H9 (cell line): Measurements from ENCODE around the gene SCGB1D1. TPM values are rescaled to one million over a fixed set of nuclear protein-coding genes. Genes with fewer than 3 reads are reported as not detected.

ENCODE experiments used
- DNase-seq: peaks from one replicate; pipeline ENCODE4 v3.0.0-alpha.2; 2017
- H2AFZ ChIP-seq: one replicate; pipeline ENCODE4 v1.6.1; 2013; ENCODE audit warnings: mild to moderate bottlenecking, low read length, control low read depth, moderate library complexity
- H2AK5ac ChIP-seq: 2 replicates; pipeline ENCODE4 v1.6.1; 2013; ENCODE audit warnings: low read length, control low read depth, mixed read lengths; ENCODE audit not compliant: insufficient read length
- H2BK120ac ChIP-seq: one replicate; pipeline ENCODE4 v1.6.1; 2013; ENCODE audit warnings: low read depth, mild to moderate bottlenecking, low read length, control low read depth, inconsistent platforms; ENCODE audit not compliant: poor library complexity, severe bottlenecking
- H2BK12ac ChIP-seq: 2 replicates; pipeline ENCODE4 v1.6.1; 2013; ENCODE audit warnings: low read length, control low read depth, mixed read lengths, low read depth; ENCODE audit not compliant: insufficient read length
- H2BK15ac ChIP-seq: 2 replicates; pipeline ENCODE4 v1.6.1; 2013; ENCODE audit warnings: low read depth, low read length, control low read depth
- H2BK20ac ChIP-seq: one replicate; pipeline ENCODE4 v1.6.1; 2013; ENCODE audit warnings: low read depth, mild to moderate bottlenecking, low read length, control low read depth, inconsistent platforms; ENCODE audit not compliant: poor library complexity, severe bottlenecking
- H2BK5ac ChIP-seq: 2 replicates; pipeline ENCODE4 v1.6.1; 2013; ENCODE audit warnings: low read length, control low read depth, mixed read lengths; ENCODE audit not compliant: insufficient read length
- H3K14ac ChIP-seq: 2 replicates; pipeline ENCODE4 v1.6.1; 2013; ENCODE audit warnings: low read length, control low read depth; ENCODE audit not compliant: insufficient read depth
- H3K18ac ChIP-seq: 2 replicates; pipeline ENCODE4 v1.6.1; 2013; ENCODE audit warnings: low read depth, mild to moderate bottlenecking, mixed read lengths, low read length, control low read depth; ENCODE audit not compliant: insufficient read length
- H3K23ac ChIP-seq: 2 replicates; pipeline ENCODE4 v1.6.1; 2013; ENCODE audit warnings: low read length, control low read depth, mixed read lengths, low read depth; ENCODE audit not compliant: insufficient read length
- H3K23me2 ChIP-seq: 2 replicates; pipeline ENCODE4 v1.6.1; 2013; ENCODE audit warnings: low read depth, mild to moderate bottlenecking, mixed read lengths, low read length, control low read depth; ENCODE audit not compliant: insufficient read length, poor library complexity, severe bottlenecking
- H3K27ac ChIP-seq: 2 replicates; pipeline ENCODE4 v1.5.1; 2013; ENCODE audit warnings: low read length, control low read depth, mixed read lengths, low read depth; ENCODE audit not compliant: insufficient read length
- H3K27me3 ChIP-seq: 2 replicates; pipeline ENCODE4 v1.6.1; 2013; ENCODE audit warnings: low read length, control low read depth, inconsistent platforms; ENCODE audit not compliant: insufficient read depth
- H3K4ac ChIP-seq: 2 replicates; pipeline ENCODE4 v1.6.1; 2013; ENCODE audit warnings: low read depth, mild to moderate bottlenecking, control low read depth, inconsistent platforms, low read length, moderate library complexity
- H3K4me1 ChIP-seq: 2 replicates; pipeline ENCODE4 v1.6.1; 2013; ENCODE audit warnings: low read length, control low read depth, inconsistent platforms; ENCODE audit not compliant: insufficient read depth
- H3K4me2 ChIP-seq: 2 replicates; pipeline ENCODE4 v1.6.1; 2013; ENCODE audit warnings: low read length, control low read depth, mixed read lengths; ENCODE audit not compliant: insufficient read length, insufficient read depth
- H3K56ac ChIP-seq: 2 replicates; pipeline ENCODE4 v1.6.1; 2013; ENCODE audit warnings: low read depth, mild to moderate bottlenecking, mixed read lengths, low read length, control low read depth; ENCODE audit not compliant: insufficient read length
- H3K79me1 ChIP-seq: 2 replicates; pipeline ENCODE4 v1.6.1; 2013; ENCODE audit warnings: low read depth, mild to moderate bottlenecking, moderate library complexity, low read length, control low read depth, inconsistent platforms; ENCODE audit not compliant: insufficient read depth, poor library complexity, severe bottlenecking
- H3K79me2 ChIP-seq: 2 replicates; pipeline ENCODE4 v1.6.1; 2013; ENCODE audit warnings: low read length, control low read depth, inconsistent platforms; ENCODE audit not compliant: insufficient read depth
- H3K9ac ChIP-seq: 2 replicates; pipeline ENCODE4 v1.6.1; 2013; ENCODE audit warnings: low read length, control low read depth, mixed read lengths; ENCODE audit not compliant: insufficient read length; ENCODE audit errors: extremely low read depth
- H3K9me3 ChIP-seq: one replicate; pipeline ENCODE4 v1.6.1; 2013; ENCODE audit warnings: low read depth, low read length, inconsistent platforms; ENCODE audit not compliant: control insufficient read depth
- H3T11ph ChIP-seq: one replicate; pipeline ENCODE4 v1.6.1; 2013; ENCODE audit warnings: mild to moderate bottlenecking, low read length, control low read depth, inconsistent platforms
- H4K20me1 ChIP-seq: one replicate; pipeline ENCODE4 v1.6.1; 2013; ENCODE audit not compliant: control insufficient read depth, insufficient read length, insufficient read depth
- H4K5ac ChIP-seq: 2 replicates; pipeline ENCODE4 v1.6.1; 2013; ENCODE audit warnings: low read depth, mild to moderate bottlenecking, mixed read lengths, low read length, control low read depth; ENCODE audit not compliant: insufficient read length
- H4K8ac ChIP-seq: replicated peaks from 2 replicates; pipeline ENCODE4 v1.6.1; 2013; ENCODE audit warnings: low read length, control low read depth, mixed read lengths, low read depth; ENCODE audit not compliant: insufficient read length
- H4K91ac ChIP-seq: 2 replicates; pipeline ENCODE4 v1.6.1; 2013; ENCODE audit warnings: low read depth, mild to moderate bottlenecking, moderate library complexity, mixed read lengths, low read length, control low read depth; ENCODE audit not compliant: insufficient read length
- H3K27ac Mint-ChIP-seq, 3 experiments: 2 replicates in 2 of 3; 3 replicates in 1 of 3; pipeline ENCODE4 v1.8.0; 2020 to 2021; ENCODE audit warnings: mixed read lengths in 3 of 3, mild to moderate bottlenecking in 1 of 3, moderate library complexity in 1 of 3
- H3K27me3 Mint-ChIP-seq: 2 replicates; pipeline ENCODE4 v1.8.0; 2021; ENCODE audit warnings: low read depth, mild to moderate bottlenecking, moderate library complexity, mixed read lengths
- H3K36me3 Mint-ChIP-seq, 3 experiments: 2 replicates in 2 of 3; 3 replicates in 1 of 3; pipeline ENCODE4 v1.8.0; 2020 to 2021; ENCODE audit warnings: low read depth in 3 of 3, mixed read lengths in 3 of 3; ENCODE audit not compliant: insufficient read depth in 1 of 3
- H3K4me1 Mint-ChIP-seq, 2 experiments: 2 replicates each; pipeline ENCODE4 v1.8.0; 2020; ENCODE audit warnings: mixed read lengths in 2 of 2
- H3K4me3 Mint-ChIP-seq, 2 experiments: 2 replicates in 1 of 2; 3 replicates in 1 of 2; pipeline ENCODE4 v1.8.0; 2020 to 2021; ENCODE audit warnings: mild to moderate bottlenecking in 2 of 2, mixed read lengths in 2 of 2, moderate library complexity in 1 of 2
- H3K9me3 Mint-ChIP-seq, 2 experiments: 2 replicates in 1 of 2; 3 replicates in 1 of 2; pipeline ENCODE4 v1.8.0; 2020; ENCODE audit warnings: mild to moderate bottlenecking in 2 of 2, mixed read lengths in 2 of 2, moderate library complexity in 1 of 2
- CTCF ChIP-seq: fragments of 200-600 bp; sonication (generic); conservative IDR thresholded peaks from 3 replicates; pipeline ENCODE4 v1.8.0; 2021; ENCODE audit warnings: antibody characterized with exemption, mild to moderate bottlenecking
- WGBS: extraction: QIAGEN DNeasy Blood & Tissue Kit; methylation state at CpG from one replicate; pipeline ENCODE4 v1.1.7; 2013; ENCODE audit warnings: missing lambda C conversion rate, low lambda C conversion rate, mixed read lengths; ENCODE audit not compliant: insufficient read length; ENCODE audit errors: extremely low coverage; 5-methylcytosine and 5-hydroxymethylcytosine counted together
- total RNA-seq: library from RNA; stranded (reverse); gene quantifications from 2 replicates; pipeline ENCODE4 v1.2.1, GENCODE V29; 2021

SCGB1D1 gene
- total RNA-seq, 1 experiment from 2014 or later: not detected

DNA sequence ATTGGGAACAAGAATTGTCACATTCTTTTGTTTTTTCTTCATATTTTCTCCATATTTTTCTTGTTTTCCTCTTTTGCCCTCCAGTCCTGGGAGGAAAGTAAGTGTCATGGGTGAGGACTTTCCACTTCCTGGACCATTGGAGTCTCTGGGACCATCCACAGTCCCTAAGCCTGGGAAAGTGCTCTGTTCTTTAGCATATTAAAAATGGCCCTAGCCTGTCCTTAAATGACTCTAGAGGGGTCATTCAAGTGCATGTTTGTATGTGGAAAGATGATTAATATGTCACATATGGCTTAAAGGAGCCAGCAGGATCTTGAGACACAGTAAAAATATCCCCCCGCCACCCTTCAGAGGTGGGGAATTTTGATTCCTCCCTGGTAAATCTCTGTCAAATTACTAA, 20.1 kb upstream of the SCGB1D1 start:
- no peaks in the 10 kb centered on the region for H3K79me2 ChIP-seq
- DNase-seq: no peak
- no peak overlapping the region for H3K23ac ChIP-seq
- Mint-ChIP-seq H3K9me3 (no peaks in the 10 kb centered on the region), H3K27ac (no peak overlapping the region), H3K36me3 (no peaks in the 10 kb centered on the region), H3K27me3 (peaks cover 28% of the 10 kb centered on the region), H3K4me3 (no peak overlapping the region), H3K4me1 (peaks cover 8% of the 10 kb centered on the region in 2 experiments)
- H3K79me1 ChIP-seq: no peaks in the 10 kb centered on the region
- H4K8ac ChIP-seq: no peak overlapping the region
- H3K9ac ChIP-seq: no peak overlapping the region
- TF ChIP-seq CTCF: no peak
- H2AK5ac ChIP-seq: no peak overlapping the region
- H2BK20ac ChIP-seq: no peak overlapping the region
- no peak overlapping the region for H3T11ph ChIP-seq
- no CpG with 5 or more reads among the region's 1 CpG for WGBS
- H3K27ac ChIP-seq: no peak overlapping the region
- H3K14ac ChIP-seq: no peak overlapping the region
- no peaks in the 10 kb centered on the region for H3K4me1 ChIP-seq
- H4K91ac ChIP-seq: no peak overlapping the region
- no peaks in the 10 kb centered on the region; the same call in 1 of the 2 replicates for H3K27me3 ChIP-seq
- no peak overlapping the region for H2BK15ac ChIP-seq
- H3K18ac ChIP-seq: no peak overlapping the region
- H4K5ac ChIP-seq: no peak overlapping the region
- no peak overlapping the region for H2BK5ac ChIP-seq
- no peak overlapping the region for H2BK120ac ChIP-seq
- H3K23me2 ChIP-seq: no peaks in the 10 kb centered on the region
- no peak overlapping the region for H2BK12ac ChIP-seq
- no peak overlapping the region for H3K4ac ChIP-seq
- no peaks in the 10 kb centered on the region for H3K9me3 ChIP-seq
- H2AFZ ChIP-seq: no peak overlapping the region
- no peaks in the 10 kb centered on the region for H4K20me1 ChIP-seq
- no peak overlapping the region for H3K4me2 ChIP-seq
- no peak overlapping the region for H3K56ac ChIP-seq
